ENCODE data around the gene KLC1. TPM values are rescaled to one million over a fixed set of nuclear protein-coding genes. Genes with fewer than 3 reads are reported as not detected.

KLC1 gene
- polyA plus RNA-seq, 2 of the 4 experiments (the other 2 are of a cell fraction) = 81.8 to 150 TPM

GRCh38 chr14:103711516-103712431 is 82.8 kb downstream of the KLC1 start:
- FAIRE-seq (no peak), DNase-seq (ENCODE audit: low read depth in 1 of 2, low spot score in 1 of 2) (no peak), ATAC-seq (no peak)
- no peak overlapping the region for H3K4me3 ChIP-seq
- POLR2A ChIA-PET = no interaction called here
- no peaks in the 10 kb centered on the region for H3K9me3 ChIP-seq
- H3K4me1 ChIP-seq = peaks cover 15% of the 10 kb centered on the region; the same call in 2 of the 3 replicates
- TF ChIP-seq EHMT2 (IDR thresholded peaks at IDR 0.05; ENCODE audit: low read depth) (no peak), CBX2 (IDR thresholded peaks at IDR 0.05; ENCODE audit: borderline replicate concordance, low read depth) (no peak), BCL3 (IDR thresholded peaks at IDR 0.05) (no peak), HOXB5 (CRISPR knock-in tag; IDR thresholded peaks at IDR 0.05) (no peak), ATOH8 (CRISPR knock-in tag; IDR thresholded peaks at IDR 0.05; ENCODE audit: low read depth) (no peak), HDAC2 (IDR thresholded peaks at IDR 0.05) (no peak), POLR2A (IDR thresholded peaks at IDR 0.05; ENCODE audit: low read length) (no peak), HOXB13 (CRISPR knock-in tag; IDR thresholded peaks at IDR 0.05; ENCODE audit: low read depth) (no peak), ZFP36 (IDR thresholded peaks at IDR 0.05; ENCODE audit: borderline replicate concordance, partially characterized antibody) (no peak), PHF8 (IDR thresholded peaks at IDR 0.05; ENCODE audit: borderline replicate concordance, low read depth) (no peak), FOSL2 (IDR thresholded peaks at IDR 0.05) (no peak), FOSL2 (CRISPR knock-in tag; IDR thresholded peaks at IDR 0.05) (no peak), GATA3 (IDR thresholded peaks at IDR 0.05; ENCODE audit: borderline replicate concordance) (no peak), MAZ (IDR thresholded peaks at IDR 0.05; ENCODE audit: borderline replicate concordance, low read depth, low read length) (no peak), SREBF2 (IDR thresholded peaks at IDR 0.05) (no peak), RCOR1 (IDR thresholded peaks at IDR 0.05; ENCODE audit: low read depth, low read length) (no peak), TP53 (CRISPR knock-in tag; IDR thresholded peaks at IDR 0.05) (no peak), ZNF302 (CRISPR knock-in tag; IDR thresholded peaks at IDR 0.05) (no peak)
- no peak overlapping the region for H3K4me2 ChIP-seq
- 88% methylated on average over 26 of the region's 27 CpGs for WGBS (ENCODE audit: missing lambda C conversion rate)
- CTCF ChIA-PET = no interaction called here
- H3K27ac ChIP-seq = peak overlapping the region in 1 of 2 experiments; percentile 18; a peak in 1 of 6 replicates

- ChIA-PET POLR2A (no interaction called here), CTCF (interaction anchor here (1.0 to 2.0 kb wide), 2 partner anchors 8 to 24 kb away, joined by 3 to 5 read pairs; no protein-coding TSS in a partner anchor)
- WGBS (ENCODE audit: missing lambda C conversion rate) = 91% methylated on average over 23 of the region's 24 CpGs
- DNase-seq (ENCODE audit: low read depth in 1 of 2, low spot score in 1 of 2) = no peak
- Histone ChIP-seq H3K4me3 (no peak overlapping the region), H3K27ac (no peak overlapping the region), H3K9me3 (no peaks in the 10 kb centered on the region), H3K4me1 (peaks cover 19% of the 10 kb centered on the region; the same call in 2 of the 3 replicates), H3K4me2 (no peak overlapping the region)
- TF ChIP-seq ZC3H11A (IDR thresholded peaks at IDR 0.05) = no peak
- TF ChIP-seq HMGXB4 (CRISPR knock-in tag; IDR thresholded peaks at IDR 0.05; ENCODE audit: borderline replicate concordance) = no peak
- TF ChIP-seq MAX (IDR thresholded peaks at IDR 0.05) = no peak
- TF ChIP-seq MAZ (IDR thresholded peaks at IDR 0.05; ENCODE audit: borderline replicate concordance, low read depth, low read length) = no peak
- TF ChIP-seq CTCF (IDR thresholded peaks at IDR 0.05) = no peak
- no peak for TF ChIP-seq NFE2L2 (conservative IDR thresholded peaks at IDR 0.05; ENCODE audit: low read length)
- no peak for FAIRE-seq
- ATAC-seq = no peak
Observed at GRCh38 chr14:103712633-103713247, 83.7 kb downstream of the KLC1 start.

Measured in A549 (cell line).